ENCODE data around the gene ZNF146.
"Not testable (repeated sequence)": the region's sequence is repeated elsewhere in the genome, so short reads cannot be mapped to it uniquely, and the experiment has no call there.

Gene ZNF146

GRCh38 chr19:36214386-36215275, at the start of gene ZNF146, which contains the start of gene ZNF565:
Gene ZNF146 (plus strand): TSS chr19:36215106. CDS start chr19:36236441, 21,335 bp downstream.
Gene ZNF565 (minus strand): TSS chr19:36214665. CDS start chr19:36201985, 12,680 bp downstream.
- peak; percentile 99 for DNase-seq (ENCODE audit: low read depth)
- H3K4me3 ChIP-seq (ENCODE audit: control insufficient read depth, low read depth, low read length): peak within 1 kb of the TSS; percentile 97
- TF ChIP-seq, protein P1, sequence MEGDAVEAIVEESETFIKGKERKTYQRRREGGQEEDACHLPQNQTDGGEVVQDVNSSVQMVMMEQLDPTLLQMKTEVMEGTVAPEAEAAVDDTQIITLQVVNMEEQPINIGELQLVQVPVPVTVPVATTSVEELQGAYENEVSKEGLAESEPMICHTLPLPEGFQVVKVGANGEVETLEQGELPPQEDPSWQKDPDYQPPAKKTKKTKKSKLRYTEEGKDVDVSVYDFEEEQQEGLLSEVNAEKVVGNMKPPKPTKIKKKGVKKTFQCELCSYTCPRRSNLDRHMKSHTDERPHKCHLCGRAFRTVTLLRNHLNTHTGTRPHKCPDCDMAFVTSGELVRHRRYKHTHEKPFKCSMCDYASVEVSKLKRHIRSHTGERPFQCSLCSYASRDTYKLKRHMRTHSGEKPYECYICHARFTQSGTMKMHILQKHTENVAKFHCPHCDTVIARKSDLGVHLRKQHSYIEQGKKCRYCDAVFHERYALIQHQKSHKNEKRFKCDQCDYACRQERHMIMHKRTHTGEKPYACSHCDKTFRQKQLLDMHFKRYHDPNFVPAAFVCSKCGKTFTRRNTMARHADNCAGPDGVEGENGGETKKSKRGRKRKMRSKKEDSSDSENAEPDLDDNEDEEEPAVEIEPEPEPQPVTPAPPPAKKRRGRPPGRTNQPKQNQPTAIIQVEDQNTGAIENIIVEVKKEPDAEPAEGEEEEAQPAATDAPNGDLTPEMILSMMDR (conservative IDR thresholded peaks at IDR 0.05; ENCODE audit: control insufficient read depth, insufficient read depth, low read depth, low read length): no peak

- TF ChIP-seq, protein P1 (conservative IDR thresholded peaks at IDR 0.05; ENCODE audit: control insufficient read depth, insufficient read depth, low read depth, low read length): no peak
- no peak overlapping the region for H3K4me3 ChIP-seq (ENCODE audit: control insufficient read depth, low read depth, low read length)
- DNase-seq (ENCODE audit: low read depth): no peak
These were observed 45.7 kb upstream of the ZNF146 start for GRCh38 chr19:36169084-36169760.

GRCh38 chr19:36172852-36173251, 42.1 kb upstream of the ZNF146 start:
- no peak overlapping the region for H3K4me3 ChIP-seq (ENCODE audit: control insufficient read depth, low read depth, low read length)
- DNase-seq (ENCODE audit: low read depth): no peak
- TF ChIP-seq, protein P1 (conservative IDR thresholded peaks at IDR 0.05; ENCODE audit: control insufficient read depth, insufficient read depth, low read depth, low read length): no peak

DNA sequence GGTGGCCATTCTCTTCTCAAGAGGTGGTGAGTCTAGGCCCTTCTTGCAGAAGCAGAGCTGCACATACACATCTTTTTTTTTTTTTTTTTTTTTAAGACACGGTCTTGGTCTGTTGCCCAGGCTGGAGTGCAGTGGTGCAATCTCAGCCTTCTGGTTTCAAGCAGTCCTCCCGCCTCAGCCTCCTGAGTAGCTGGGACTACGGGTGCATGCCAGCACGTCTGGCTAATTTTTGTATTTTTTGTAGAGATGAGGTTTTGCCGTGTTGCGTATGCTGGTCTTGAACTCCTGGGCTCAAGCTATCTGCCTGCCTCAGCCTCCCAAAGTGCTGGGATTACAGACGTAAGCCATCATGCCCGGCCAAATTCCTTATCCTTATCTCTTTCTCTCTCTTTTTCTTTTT, 41.1 kb upstream of the ZNF146 start:
- not testable (repeated sequence) for H3K4me3 ChIP-seq (ENCODE audit: control insufficient read depth, low read depth, low read length); DNase-seq (ENCODE audit: low read depth)

- not testable (repeated sequence) for DNase-seq (ENCODE audit: low read depth); H3K4me3 ChIP-seq (ENCODE audit: control insufficient read depth, low read depth, low read length)
These were observed 35.8 kb upstream of the ZNF146 start for GRCh38 chr19:36179077-36179476.

DNA sequence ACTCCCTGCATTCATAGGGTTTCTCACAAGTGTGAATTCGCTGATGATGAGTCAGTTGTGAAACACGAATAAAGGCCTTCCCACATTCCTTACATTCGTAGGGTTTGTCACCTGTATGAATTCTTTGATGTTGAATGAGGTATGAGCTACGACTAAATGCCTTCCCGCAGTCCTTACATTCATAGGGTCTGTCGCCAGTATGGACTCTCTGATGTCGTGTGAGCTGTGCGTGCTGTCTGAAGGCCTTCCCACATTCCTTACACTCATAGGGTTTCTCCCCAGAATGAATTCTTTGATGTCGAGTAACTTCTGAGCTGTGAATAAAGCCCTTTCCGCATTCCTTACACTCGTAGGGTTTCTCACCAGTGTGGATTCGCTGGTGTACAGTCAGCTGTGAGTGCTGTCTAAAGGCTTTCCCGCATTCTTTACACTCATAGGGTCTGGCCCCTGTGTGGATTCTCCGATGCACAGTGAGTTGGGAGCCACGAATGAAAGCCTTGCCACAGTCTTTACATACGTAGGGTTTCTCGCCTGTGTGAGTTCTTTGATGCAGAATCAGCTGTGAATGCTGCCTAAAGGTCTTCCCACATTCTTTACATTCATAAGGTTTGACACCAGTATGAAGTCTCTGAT, 32.2 kb upstream of the ZNF146 start:
- TF ChIP-seq, protein P1 (conservative IDR thresholded peaks at IDR 0.05; ENCODE audit: control insufficient read depth, insufficient read depth, low read depth, low read length): no peak
- peak; percentile 16 for DNase-seq (ENCODE audit: low read depth)
- H3K4me3 ChIP-seq (ENCODE audit: control insufficient read depth, low read depth, low read length): no peak overlapping the region

- H3K4me3 ChIP-seq (ENCODE audit: control insufficient read depth, low read depth, low read length): no peak overlapping the region
- TF ChIP-seq, protein P1 (conservative IDR thresholded peaks at IDR 0.05; ENCODE audit: control insufficient read depth, insufficient read depth, low read depth, low read length): no peak
- no peak for DNase-seq (ENCODE audit: low read depth)
These were observed 31.7 kb upstream of the ZNF146 start for GRCh38 chr19:36183245-36183628.

DNA sequence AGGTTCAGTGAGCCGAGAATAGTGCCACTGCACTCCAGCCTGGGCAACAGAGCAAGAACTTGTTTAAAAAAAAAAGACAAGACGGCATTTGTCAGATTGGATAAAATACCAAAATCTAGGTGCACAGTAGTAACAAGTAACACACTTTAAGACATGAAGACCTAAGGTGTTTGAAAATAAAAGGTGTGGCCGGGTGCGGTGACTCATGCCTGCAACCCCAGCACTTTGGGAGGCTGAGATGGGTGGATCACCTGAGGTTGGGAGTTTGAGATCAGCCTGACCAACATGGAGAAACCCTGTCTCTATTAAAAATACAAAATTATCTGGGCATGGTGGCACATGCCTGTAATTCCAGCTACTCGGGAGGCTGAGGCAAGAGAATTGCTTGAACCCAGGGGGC, 28.2 kb upstream of the ZNF146 start:
- not testable (repeated sequence) for DNase-seq (ENCODE audit: low read depth); H3K4me3 ChIP-seq (ENCODE audit: control insufficient read depth, low read depth, low read length)
